ENCODE measurements around the gene FARS2. TPM values are rescaled to one million over a fixed set of nuclear protein-coding genes. Genes with fewer than 3 reads are reported as not detected.

The FARS2 gene
- total and polyA plus RNA-seq, 9 of the 15 experiments (the other 6 are each of a cell fraction or from before 2014, with no cell fraction given), result 16.5 to 62.2 (median 27.0) TPM

DNA sequence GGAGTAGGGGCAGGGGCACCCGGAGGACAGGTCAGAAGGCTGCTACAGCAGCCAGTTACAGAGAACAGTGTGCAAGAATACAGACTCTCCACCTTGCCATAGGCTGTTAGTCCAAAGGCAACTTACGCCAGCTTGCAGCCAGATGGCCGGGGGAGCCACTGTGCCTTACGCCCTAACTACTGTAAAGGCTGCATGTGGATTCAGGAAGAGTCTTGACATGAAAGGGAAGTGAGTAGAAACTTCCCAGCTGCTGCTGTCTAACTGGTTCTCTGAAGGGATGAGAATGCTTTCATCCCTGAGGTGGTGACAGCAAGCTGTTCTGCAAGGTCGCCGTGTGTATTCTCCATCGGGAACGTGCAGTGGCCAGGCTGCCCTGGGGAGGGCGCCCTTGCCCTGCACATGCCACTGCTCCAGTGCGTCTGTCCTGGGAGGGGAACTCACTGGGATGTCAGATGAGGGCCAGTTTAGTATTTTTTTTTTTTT lies 46.7 kb upstream of the FARS2 start (continued):
- TF ChIP-seq, protein P1, sequence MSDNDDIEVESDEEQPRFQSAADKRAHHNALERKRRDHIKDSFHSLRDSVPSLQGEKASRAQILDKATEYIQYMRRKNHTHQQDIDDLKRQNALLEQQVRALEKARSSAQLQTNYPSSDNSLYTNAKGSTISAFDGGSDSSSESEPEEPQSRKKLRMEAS (CRISPR knock-in tag; IDR thresholded peaks at IDR 0.05), result 0 out of 2 replicates have a peak, but pooled peaks have one; percentile 17
- TF ChIP-seq ESRRB (CRISPR knock-in tag; IDR thresholded peaks at IDR 0.05; ENCODE audit: borderline replicate concordance) (no peak), SMC3 (conservative IDR thresholded peaks at IDR 0.05; ENCODE audit: insufficient read depth, low read depth, low read length) (peak; percentile 95), SPI1 (IDR thresholded peaks at IDR 0.05; ENCODE audit: borderline replicate concordance, low read depth, low read length) (peak; percentile 40; the same call in 1 of the 2 replicates), SETDB1 (IDR thresholded peaks at IDR 0.05; ENCODE audit: low read length) (no peak), ZNF24 (IDR thresholded peaks at IDR 0.05) (peak; percentile 36; the same call in 1 of the 2 replicates), STAG1 (CRISPR knock-in tag; IDR thresholded peaks at IDR 0.05; ENCODE audit: borderline replicate concordance) (peak; percentile 86), FOS (IDR thresholded peaks at IDR 0.05; ENCODE audit: extremely low read depth, insufficient read length) (no peak)
- TF ChIP-seq, protein P2, sequence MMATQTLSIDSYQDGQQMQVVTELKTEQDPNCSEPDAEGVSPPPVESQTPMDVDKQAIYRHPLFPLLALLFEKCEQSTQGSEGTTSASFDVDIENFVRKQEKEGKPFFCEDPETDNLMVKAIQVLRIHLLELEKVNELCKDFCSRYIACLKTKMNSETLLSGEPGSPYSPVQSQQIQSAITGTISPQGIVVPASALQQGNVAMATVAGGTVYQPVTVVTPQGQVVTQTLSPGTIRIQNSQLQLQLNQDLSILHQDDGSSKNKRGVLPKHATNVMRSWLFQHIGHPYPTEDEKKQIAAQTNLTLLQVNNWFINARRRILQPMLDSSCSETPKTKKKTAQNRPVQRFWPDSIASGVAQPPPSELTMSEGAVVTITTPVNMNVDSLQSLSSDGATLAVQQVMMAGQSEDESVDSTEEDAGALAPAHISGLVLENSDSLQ (IDR thresholded peaks at IDR 0.05), result 0 out of 2 replicates have a peak, but pooled peaks have one; percentile 28

DNA sequence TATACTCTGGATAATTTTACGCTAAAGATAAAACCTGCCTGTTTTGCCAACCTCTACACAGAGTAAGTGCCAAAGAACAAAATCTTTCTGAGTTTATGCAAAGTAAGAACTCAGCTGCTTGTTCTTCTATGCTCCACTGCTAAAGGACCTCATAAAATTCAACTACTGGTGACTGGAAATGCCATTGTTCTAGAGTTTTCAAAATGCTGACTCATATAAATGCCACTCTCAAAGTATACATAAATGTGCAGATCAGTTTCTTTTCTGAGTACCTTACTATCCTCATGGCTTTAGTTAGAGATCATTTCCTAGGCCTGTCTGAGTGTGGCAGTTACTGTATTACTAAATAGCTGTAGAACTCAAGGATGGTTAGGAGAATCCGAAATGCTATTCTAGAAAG lies 46.2 kb upstream of the FARS2 start:
- ChIA-PET CTCF (ENCODE audit: low intra/inter-chr PET ratio) (interaction anchor here (0.6 to 2.8 kb wide), 6 partner anchors 46 to 187 kb away, joined by 3 to 25 read pairs (median 5); partner anchors contain the start of genes FARS2 and LYRM4), POLR2A (interaction anchor here (0.6 to 1.3 kb wide), 4 partner anchors 9 to 72 kb away, joined by 3 read pairs; no protein-coding TSS in a partner anchor)
- H3K9me1 ChIP-seq (ENCODE audit: control insufficient read depth, insufficient read depth, low read length), result peaks cover 3% of the 10 kb centered on the region
- FAIRE-seq (no peak), DNase-seq (ENCODE audit: extremely low read depth in 1 of 4, low spot score in 3 of 4) (no peak), ATAC-seq (no peak)
- intact Hi-C loops (cut with micrococcal nuclease) (loop anchor here (1.0 to 5.0 kb wide), 5 partner anchors 72 to 183 kb away; no protein-coding TSS in a partner anchor), in situ Hi-C loops (cut with MboI) (no loop called here)
- 94% methylated on average over 2 of the region's 2 CpGs for WGBS (ENCODE audit: insufficient coverage, low coverage, missing lambda C conversion rate)
- no peak overlapping the region for H2AFZ ChIP-seq (ENCODE audit: low read depth, low read length)
- no peaks in the 10 kb centered on the region for H3K79me2 ChIP-seq (ENCODE audit: control insufficient read depth, insufficient read depth, low read length)
- H3K9me3 ChIP-seq (replicated peaks; ENCODE audit: control insufficient read depth, insufficient read depth, low read depth, low read length), result no peaks in the 10 kb centered on the region
- H3K27me3 ChIP-seq (ENCODE audit: control insufficient read depth in 2 of 2, insufficient read depth in 2 of 2, low read length in 2 of 2), result no peaks in the 10 kb centered on the region
- H3K27ac ChIP-seq (ENCODE audit: extremely low read depth, low read depth, low read length), result no peak overlapping the region
- H3K9ac ChIP-seq (ENCODE audit: insufficient read depth in 1 of 2, low read depth in 2 of 2, low read length in 2 of 2), result no peak overlapping the region
- H3K4me3 ChIP-seq, result no peak overlapping the region
- peaks cover 0 to 12% of the 10 kb centered on the region in 2 experiments; a peak in 3 of 5 replicates for H3K4me1 ChIP-seq (replicated peaks in 1 of 2; ENCODE audit: control insufficient read depth in 2 of 2, insufficient read depth in 2 of 2, low read length in 2 of 2)
- 0 out of 2 replicates have a peak, but pooled peaks cover 6% of the 10 kb centered on the region for H4K20me1 ChIP-seq (replicated peaks; ENCODE audit: control insufficient read depth, insufficient read depth, low read length)
- no peak overlapping the region for H3K4me2 ChIP-seq (ENCODE audit: insufficient read depth, low read length)
- H3K36me3 ChIP-seq (ENCODE audit: control insufficient read depth, insufficient read depth, low read length), result peaks cover 48% of the 10 kb centered on the region
- no TSS peak for BruUV-seq (replicated peaks)
- TF ChIP-seq C11orf30 (IDR thresholded peaks at IDR 0.05; ENCODE audit: low read depth) (peak; percentile 93), ZNF316 (IDR thresholded peaks at IDR 0.05) (peak; percentile 97), MAFF (IDR thresholded peaks at IDR 0.05; ENCODE audit: low read length) (peak; percentile 92), MAFG (tag; conservative IDR thresholded peaks at IDR 0.05) (peak; percentile 92), NFE2 (IDR thresholded peaks at IDR 0.05; ENCODE audit: low read depth) (peak; percentile 47)
- TF ChIP-seq, protein P3, sequence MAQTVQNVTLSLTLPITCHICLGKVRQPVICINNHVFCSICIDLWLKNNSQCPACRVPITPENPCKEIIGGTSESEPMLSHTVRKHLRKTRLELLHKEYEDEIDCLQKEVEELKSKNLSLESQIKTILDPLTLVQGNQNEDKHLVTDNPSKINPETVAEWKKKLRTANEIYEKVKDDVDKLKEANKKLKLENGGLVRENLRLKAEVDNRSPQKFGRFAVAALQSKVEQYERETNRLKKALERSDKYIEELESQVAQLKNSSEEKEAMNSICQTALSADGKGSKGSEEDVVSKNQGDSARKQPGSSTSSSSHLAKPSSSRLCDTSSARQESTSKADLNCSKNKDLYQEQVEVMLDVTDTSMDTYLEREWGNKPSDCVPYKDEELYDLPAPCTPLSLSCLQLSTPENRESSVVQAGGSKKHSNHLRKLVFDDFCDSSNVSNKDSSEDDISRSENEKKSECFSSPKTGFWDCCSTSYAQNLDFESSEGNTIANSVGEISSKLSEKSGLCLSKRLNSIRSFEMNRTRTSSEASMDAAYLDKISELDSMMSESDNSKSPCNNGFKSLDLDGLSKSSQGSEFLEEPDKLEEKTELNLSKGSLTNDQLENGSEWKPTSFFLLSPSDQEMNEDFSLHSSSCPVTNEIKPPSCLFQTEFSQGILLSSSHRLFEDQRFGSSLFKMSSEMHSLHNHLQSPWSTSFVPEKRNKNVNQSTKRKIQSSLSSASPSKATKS (CRISPR knock-in tag; IDR thresholded peaks at IDR 0.05), result no peak
- TF ChIP-seq, protein P4, sequence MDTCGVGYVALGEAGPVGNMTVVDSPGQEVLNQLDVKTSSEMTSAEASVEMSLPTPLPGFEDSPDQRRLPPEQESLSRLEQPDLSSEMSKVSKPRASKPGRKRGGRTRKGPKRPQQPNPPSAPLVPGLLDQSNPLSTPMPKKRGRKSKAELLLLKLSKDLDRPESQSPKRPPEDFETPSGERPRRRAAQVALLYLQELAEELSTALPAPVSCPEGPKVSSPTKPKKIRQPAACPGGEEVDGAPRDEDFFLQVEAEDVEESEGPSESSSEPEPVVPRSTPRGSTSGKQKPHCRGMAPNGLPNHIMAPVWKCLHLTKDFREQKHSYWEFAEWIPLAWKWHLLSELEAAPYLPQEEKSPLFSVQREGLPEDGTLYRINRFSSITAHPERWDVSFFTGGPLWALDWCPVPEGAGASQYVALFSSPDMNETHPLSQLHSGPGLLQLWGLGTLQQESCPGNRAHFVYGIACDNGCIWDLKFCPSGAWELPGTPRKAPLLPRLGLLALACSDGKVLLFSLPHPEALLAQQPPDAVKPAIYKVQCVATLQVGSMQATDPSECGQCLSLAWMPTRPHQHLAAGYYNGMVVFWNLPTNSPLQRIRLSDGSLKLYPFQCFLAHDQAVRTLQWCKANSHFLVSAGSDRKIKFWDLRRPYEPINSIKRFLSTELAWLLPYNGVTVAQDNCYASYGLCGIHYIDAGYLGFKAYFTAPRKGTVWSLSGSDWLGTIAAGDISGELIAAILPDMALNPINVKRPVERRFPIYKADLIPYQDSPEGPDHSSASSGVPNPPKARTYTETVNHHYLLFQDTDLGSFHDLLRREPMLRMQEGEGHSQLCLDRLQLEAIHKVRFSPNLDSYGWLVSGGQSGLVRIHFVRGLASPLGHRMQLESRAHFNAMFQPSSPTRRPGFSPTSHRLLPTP (IDR thresholded peaks at IDR 0.05; ENCODE audit: borderline replicate concordance, extremely low read depth, insufficient read length), result no peak
